Nucleus accumbens (tissue), 56 donors: Measurements from ENCODE around the gene GNA12.
"Not testable (repeated sequence)": the region's sequence is repeated elsewhere in the genome, so short reads cannot be mapped to it uniquely, and the experiment has no call there.

Source experiments
- DNase-seq, 56 donors: peaks; one replicate each; lab custom pipeline; 2025; lab: John Stamatoyannopoulos, UW

GNA12 gene

GRCh38 chr7:2734751-2735571 is 109.1 kb downstream of the GNA12 start:
- DNase-seq, result peak in 9 of 56 donors; percentile 20 to 58 (median 43)

GRCh38 chr7:2734084-2734686 is 109.9 kb downstream of the GNA12 start:
- DNase-seq, result no peak

- peak in 20 of 56 donors; percentile 18 to 66 (median 42) for DNase-seq
Measured at GRCh38 chr7:2732959-2733584, 111.0 kb downstream of the GNA12 start.

- no peak for DNase-seq
Measured at GRCh38 chr7:2732388-2732787, 111.7 kb downstream of the GNA12 start.

- DNase-seq, result no peak
Measured at GRCh38 chr7:2730846-2731770, 113.0 kb downstream of the GNA12 start.

- peak in 47 of 56 donors; percentile 24 to 81 (median 57) for DNase-seq
Measured at GRCh38 chr7:2729893-2730716, 114.0 kb downstream of the GNA12 start.

- DNase-seq, result peak in 13 of 56 donors; percentile 20 to 54 (median 30)
Measured at GRCh38 chr7:2729031-2729892, 114.8 kb downstream of the GNA12 start.

GRCh38 chr7:2728316-2729030 is 115.6 kb downstream of the GNA12 start:
- DNase-seq, result no peak

GRCh38 chr7:2727206-2727605 is 116.9 kb downstream of the GNA12 start:
- not testable (repeated sequence) for DNase-seq

GRCh38 chr7:2726316-2727018 is 117.6 kb downstream of the GNA12 start:
- DNase-seq, result no peak

- no peak for DNase-seq
Measured at GRCh38 chr7:2725178-2726105, 118.7 kb downstream of the GNA12 start.

GRCh38 chr7:2724453-2725177 is 119.5 kb downstream of the GNA12 start:
- no peak for DNase-seq

- DNase-seq, result not testable (repeated sequence)
Measured at GRCh38 chr7:2724036-2724435, 120.1 kb downstream of the GNA12 start.

- peak in 13 of 56 donors; percentile 10 to 71 (median 43) for DNase-seq
Measured at GRCh38 chr7:2723138-2723850, 120.8 kb downstream of the GNA12 start.

- no peak for DNase-seq
Measured at GRCh38 chr7:2722591-2722990, 121.5 kb downstream of the GNA12 start.
